ENCODE results near the gene C11orf52. TPM values are rescaled to one million over a fixed set of nuclear protein-coding genes. Genes with fewer than 3 reads are reported as not detected.

C11orf52 gene
- total and polyA plus RNA-seq, 8 donors, result 3.9 to 43.4 (median 18.7) TPM; not detected in 1

- H3K4me1 ChIP-seq, result peaks cover 0 to 19% (median 12%) of the 10 kb centered on the region in 4 donors
Observed at GRCh38 chr11:111967649-111968048, 48.9 kb downstream of the C11orf52 start.

GRCh38 chr11:111969344-111969743, 50.6 kb downstream of the C11orf52 start:
- H3K36me3 ChIP-seq, result peaks cover 0 to 28% (median 15%) of the 10 kb centered on the region in 4 donors
- intact Hi-C loops (cut with DNase I; ENCODE audit: low total_unique reads), result no loop called here
- no peak for DNase-seq
- 94 to 100% (median 96%) methylated on average over 3 of the region's 3 CpGs for WGBS, 5 donors
- H3K9me3 ChIP-seq, result no peaks in the 10 kb centered on the region
- no peak overlapping the region for H3K27ac ChIP-seq
- peaks cover 0 to 21% (median 12%) of the 10 kb centered on the region in 4 donors for H3K4me1 ChIP-seq
- TF ChIP-seq CTCF (IDR thresholded peaks at IDR 0.05) (no peak), POLR2A (IDR thresholded peaks at IDR 0.05) (no peak), POLR2AphosphoS5 (IDR thresholded peaks at IDR 0.05) (no peak), EP300 (IDR thresholded peaks at IDR 0.05) (no peak)
- H3K4me3 ChIP-seq, result no peak overlapping the region
- no peaks in the 10 kb centered on the region for H3K27me3 ChIP-seq

More at GRCh38 chr11:111967649-111968048, 48.9 kb downstream of the C11orf52 start:
- no peaks in the 10 kb centered on the region for H3K27me3 ChIP-seq
- H3K36me3 ChIP-seq, result peaks cover 0 to 26% (median 15%) of the 10 kb centered on the region in 4 donors
- intact Hi-C loops (cut with DNase I; ENCODE audit: low total_unique reads), result no loop called here
- peak; percentile 40 to 67 for DNase-seq
- no peak overlapping the region for H3K4me3 ChIP-seq
- peak overlapping the region; percentile 31 to 78 (median 47) for H3K27ac ChIP-seq
- H3K9me3 ChIP-seq, result no peaks in the 10 kb centered on the region
- WGBS, 5 donors, result 30 to 45% (median 41%) methylated on average over 6 of the region's 6 CpGs
- TF ChIP-seq EP300 (IDR thresholded peaks at IDR 0.05) (no peak), CTCF (IDR thresholded peaks at IDR 0.05) (no peak), POLR2AphosphoS5 (IDR thresholded peaks at IDR 0.05) (peak in 2 of 3 donors; percentile 20 to 34), POLR2A (IDR thresholded peaks at IDR 0.05) (no peak)

- WGBS, 5 donors, result 53 to 79% (median 57%) methylated on average over 2 of the region's 2 CpGs
- H3K4me1 ChIP-seq, result peaks cover 27 to 53% (median 41%) of the 10 kb centered on the region in 4 donors
- H3K36me3 ChIP-seq, result peaks cover 0 to 20% (median 13%) of the 10 kb centered on the region in 4 donors
- intact Hi-C loops (cut with DNase I; ENCODE audit: low total_unique reads), result no loop called here
- peaks cover 0 to 7% (median 0%) of the 10 kb centered on the region in 3 donors for H3K27me3 ChIP-seq
- peak overlapping the region in 3 of 5 donors; percentile 89 to 93 (median 90) for H3K27ac ChIP-seq
- no peaks in the 10 kb centered on the region for H3K9me3 ChIP-seq
- DNase-seq, result no peak
- no peak overlapping the region for H3K4me3 ChIP-seq
- TF ChIP-seq CTCF (IDR thresholded peaks at IDR 0.05), result no peak
- TF ChIP-seq EP300 (IDR thresholded peaks at IDR 0.05), result no peak
- TF ChIP-seq POLR2A (IDR thresholded peaks at IDR 0.05), result no peak
- no peak for TF ChIP-seq POLR2AphosphoS5 (IDR thresholded peaks at IDR 0.05)
Observed at GRCh38 chr11:111974446-111974845, 55.7 kb downstream of the C11orf52 start.

- Histone ChIP-seq H3K27me3 (peaks cover 0 to 7% (median 0%) of the 10 kb centered on the region in 3 donors), H3K27ac (peak overlapping the region in 4 of 5 donors; percentile 83 to 93 (median 90)), H3K36me3 (peaks cover 0 to 14% (median 5%) of the 10 kb centered on the region in 4 donors), H3K4me3 (no peak overlapping the region), H3K9me3 (no peaks in the 10 kb centered on the region), H3K4me1 (peaks cover 27 to 61% (median 45%) of the 10 kb centered on the region in 4 donors)
- intact Hi-C loops (cut with DNase I; ENCODE audit: low total_unique reads), result no loop called here
- WGBS, 5 donors, result 16 to 36% (median 31%) methylated on average over 2 of the region's 2 CpGs
- TF ChIP-seq EP300 (IDR thresholded peaks at IDR 0.05) (no peak), CTCF (IDR thresholded peaks at IDR 0.05) (peak in 4 of 7 experiments; percentile 11 to 18 (median 12)), POLR2AphosphoS5 (IDR thresholded peaks at IDR 0.05) (no peak), POLR2A (IDR thresholded peaks at IDR 0.05) (no peak)
- DNase-seq, result no peak
Observed at GRCh38 chr11:111975076-111975806, 56.5 kb downstream of the C11orf52 start.

Data from stomach (tissue), 9 donors.